Keratinocyte (primary cell): ENCODE data around the gene ELF1. TPM values are rescaled to one million over a fixed set of nuclear protein-coding genes. Genes with fewer than 3 reads are reported as not detected.

Source experiments
- DNase-seq: peaks from one replicate; pipeline ENCODE4 v3.0.0-alpha.2; 2011; ENCODE audit warnings: low read depth, missing footprints, low spot score
- FAIRE-seq: peaks from 2 replicates; lab custom pipeline; 2011; peaks lifted over from hg19 to GRCh38; lab: Jason Lieb, UNC
- H2AFZ ChIP-seq: 2 replicates; pipeline ENCODE4 v1.6.0; 2012; ENCODE audit warnings: low read length, control low read depth, inconsistent platforms; ENCODE audit not compliant: control insufficient read depth
- H3K27ac ChIP-seq: 2 replicates; pipeline ENCODE4 v1.5.1; 2011; ENCODE audit warnings: low read length; ENCODE audit not compliant: control insufficient read depth, insufficient read depth
- H3K27me3 ChIP-seq: 3 replicates; pipeline ENCODE4 v1.6.0; 2011; ENCODE audit warnings: low read length; ENCODE audit not compliant: control insufficient read depth, insufficient read depth; ENCODE audit errors: extremely low read depth
- H3K36me3 ChIP-seq, 2 experiments: 2 replicates in 1 of 2; 3 replicates in 1 of 2; pipeline ENCODE4 v1.5.1; 2011; ENCODE audit warnings: low read length in 2 of 2, mild to moderate bottlenecking in 1 of 2; ENCODE audit not compliant: control insufficient read depth in 2 of 2, insufficient read depth in 2 of 2; ENCODE audit errors: extremely low read depth in 1 of 2
- H3K4me1 ChIP-seq: 3 replicates; pipeline ENCODE4 v1.5.1; 2011; ENCODE audit warnings: low read length; ENCODE audit not compliant: control insufficient read depth, insufficient read depth; ENCODE audit errors: extremely low read depth
- H3K4me2 ChIP-seq: 3 replicates; pipeline ENCODE4 v1.6.0; 2011; ENCODE audit warnings: low read depth, low read length; ENCODE audit not compliant: control insufficient read depth, insufficient read depth; ENCODE audit errors: extremely low read depth
- H3K4me3 ChIP-seq, 3 experiments: fragments of 200-600 bp in 1 of 3; sonication (generic) in 1 of 3; 2 replicates in 2 of 3; 3 replicates in 1 of 3; pipeline ENCODE4 v1.5.1; 2011 to 2016; ENCODE audit warnings: low read length in 3 of 3, mild to moderate bottlenecking in 3 of 3, control low read depth in 2 of 3, inconsistent platforms in 1 of 3, low read depth in 1 of 3, mixed read lengths in 1 of 3, mixed run types in 1 of 3, moderate library complexity in 1 of 3; ENCODE audit not compliant: control insufficient read depth in 2 of 3, insufficient read depth in 2 of 3; ENCODE audit errors: extremely low read depth in 1 of 3
- H3K79me2 ChIP-seq: 2 replicates; pipeline ENCODE4 v1.6.0; 2012; ENCODE audit warnings: low read length; ENCODE audit not compliant: control insufficient read depth, insufficient read depth
- H3K9ac ChIP-seq: 3 replicates; pipeline ENCODE4 v1.6.0; 2011; ENCODE audit warnings: low read length; ENCODE audit not compliant: control insufficient read depth, insufficient read depth; ENCODE audit errors: extremely low read depth
- H3K9me1 ChIP-seq: 3 replicates; pipeline ENCODE4 v1.6.0; 2011; ENCODE audit warnings: low read length; ENCODE audit not compliant: control insufficient read depth, insufficient read depth; ENCODE audit errors: extremely low read depth
- H3K9me3 ChIP-seq: 2 replicates; pipeline ENCODE4 v1.5.1; 2012; ENCODE audit warnings: low read depth, low read length; ENCODE audit not compliant: control insufficient read depth
- H4K20me1 ChIP-seq: 3 replicates; pipeline ENCODE4 v1.6.0; 2011; ENCODE audit warnings: low read length; ENCODE audit not compliant: control insufficient read depth, insufficient read depth; ENCODE audit errors: extremely low read depth
- EZH2 ChIP-seq: IDR thresholded peaks from one replicate; pipeline ENCODE4 v1.6.1; 2012; ENCODE audit warnings: inconsistent platforms, mild to moderate bottlenecking, low read length, moderate library complexity
- dilution Hi-C: fragments of 300-500 bp; cut with MboI; formaldehyde crosslinking; loops from one replicate; pipeline ENCODE4 v1.7.0; 2020; ENCODE audit warnings: low sequenced_read_pairs; ENCODE audit not compliant: extremely low pct_ligation_motif_present
- polyA plus RNA-seq, 5 experiments: library from polyadenylated mRNA; depleted of rRNA in 3 of 5; stranded (reverse) in 3 of 5; stranded (forward) in 1 of 5; unstranded in 1 of 5; fragments of >200 nt; gene quantifications; 1 replicate in 1 of 5; 2 replicates in 3 of 5; 3 replicates in 1 of 5; pipeline versions ENCODE4 v1.2.1 to v1.2.3, GENCODE V29; 2011 to 2012; ENCODE audit warnings: missing spikeins in 2 of 5, low read depth in 1 of 5, low replicate concordance in 1 of 5
- TF ChIP-seq, protein P1 (sequence below), 3 experiments: IDR thresholded peaks in 1 of 3; conservative IDR thresholded peaks in 1 of 3; optimal IDR thresholded peaks in 1 of 3; 2 replicates in 2 of 3; 3 replicates in 1 of 3; pipeline versions ENCODE3 to v1.5.1; 2011; ENCODE audit warnings: low read length in 3 of 3, mild to moderate bottlenecking in 3 of 3, moderate library complexity in 2 of 3, control low read depth in 1 of 3, inconsistent platforms in 1 of 3; ENCODE audit not compliant: insufficient read depth in 2 of 3; ENCODE audit errors: extremely low read depth in 1 of 3

The ELF1 gene
- polyA plus RNA-seq, 1 donor (not counting 4 experiments of a cell fraction or from before 2014, with no cell fraction given): 57.6 TPM

DNA sequence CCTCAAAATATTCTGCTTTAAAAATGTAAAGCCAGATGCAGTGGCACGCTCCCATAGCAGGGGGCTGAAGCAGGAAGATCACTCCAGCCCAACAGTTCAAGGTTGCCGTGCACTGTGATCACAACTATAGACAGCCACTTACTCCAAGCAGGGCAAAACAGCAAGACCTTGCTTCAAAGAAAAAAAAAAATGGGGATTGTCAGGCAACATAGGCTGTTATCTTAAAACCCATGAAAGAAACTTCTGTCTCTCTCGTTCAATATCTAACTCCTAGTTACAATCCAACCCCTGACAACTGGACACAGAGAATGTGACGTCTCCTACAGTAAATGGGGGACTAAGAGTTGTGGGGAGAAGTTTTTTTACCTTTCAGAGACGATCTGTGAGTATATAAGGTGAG lies 17.4 kb downstream of the ELF1 start:
- H3K4me2 ChIP-seq: no peak overlapping the region
- DNase-seq (no peak), FAIRE-seq (no peak)
- no peak overlapping the region for H2AFZ ChIP-seq
- no peak overlapping the region for H3K9ac ChIP-seq
- no peak overlapping the region for H3K27ac ChIP-seq
- no peaks in the 10 kb centered on the region for H3K9me1 ChIP-seq
- TF ChIP-seq, protein P1, sequence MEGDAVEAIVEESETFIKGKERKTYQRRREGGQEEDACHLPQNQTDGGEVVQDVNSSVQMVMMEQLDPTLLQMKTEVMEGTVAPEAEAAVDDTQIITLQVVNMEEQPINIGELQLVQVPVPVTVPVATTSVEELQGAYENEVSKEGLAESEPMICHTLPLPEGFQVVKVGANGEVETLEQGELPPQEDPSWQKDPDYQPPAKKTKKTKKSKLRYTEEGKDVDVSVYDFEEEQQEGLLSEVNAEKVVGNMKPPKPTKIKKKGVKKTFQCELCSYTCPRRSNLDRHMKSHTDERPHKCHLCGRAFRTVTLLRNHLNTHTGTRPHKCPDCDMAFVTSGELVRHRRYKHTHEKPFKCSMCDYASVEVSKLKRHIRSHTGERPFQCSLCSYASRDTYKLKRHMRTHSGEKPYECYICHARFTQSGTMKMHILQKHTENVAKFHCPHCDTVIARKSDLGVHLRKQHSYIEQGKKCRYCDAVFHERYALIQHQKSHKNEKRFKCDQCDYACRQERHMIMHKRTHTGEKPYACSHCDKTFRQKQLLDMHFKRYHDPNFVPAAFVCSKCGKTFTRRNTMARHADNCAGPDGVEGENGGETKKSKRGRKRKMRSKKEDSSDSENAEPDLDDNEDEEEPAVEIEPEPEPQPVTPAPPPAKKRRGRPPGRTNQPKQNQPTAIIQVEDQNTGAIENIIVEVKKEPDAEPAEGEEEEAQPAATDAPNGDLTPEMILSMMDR (optimal IDR thresholded peaks at IDR 0.05 in 1 of 3, IDR thresholded peaks at IDR 0.05 in 1 of 3, conservative IDR thresholded peaks at IDR 0.05 in 1 of 3; ENCODE audit: extremely low read depth in 1 of 3, insufficient read depth in 2 of 3, low read length in 3 of 3): no peak
- no peak for TF ChIP-seq EZH2
- dilution Hi-C loops: no loop called here
- H3K27me3 ChIP-seq: no peaks in the 10 kb centered on the region
- no peaks in the 10 kb centered on the region for H3K9me3 ChIP-seq
- no peak overlapping the region for H3K4me3 ChIP-seq
- H3K4me1 ChIP-seq: peaks cover 5% of the 10 kb centered on the region
- H3K79me2 ChIP-seq: peaks cover 93% of the 10 kb centered on the region
- H4K20me1 ChIP-seq: no peaks in the 10 kb centered on the region
- no peaks in the 10 kb centered on the region for H3K36me3 ChIP-seq

DNA sequence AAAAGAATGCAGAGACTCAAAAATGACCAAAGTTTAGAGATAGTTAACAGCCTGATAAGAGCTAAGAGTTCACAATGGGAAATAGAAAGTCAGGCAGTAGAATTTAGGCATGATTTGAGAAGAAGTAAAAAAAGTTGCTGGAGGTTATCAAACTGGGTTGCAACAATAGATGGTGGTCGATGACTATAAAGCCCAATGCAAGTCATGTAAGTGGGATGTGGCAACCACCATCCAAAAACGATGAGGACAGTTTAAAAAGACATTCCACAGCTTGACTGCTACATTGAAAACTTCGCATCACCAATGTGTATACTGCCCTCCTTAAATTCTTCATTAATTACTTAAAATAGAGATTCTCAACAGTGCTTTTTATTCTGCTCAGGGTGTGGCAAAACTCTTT lies 19.7 kb downstream of the ELF1 start:
- H3K9me1 ChIP-seq: no peaks in the 10 kb centered on the region
- peaks cover 9% of the 10 kb centered on the region for H3K4me1 ChIP-seq
- H3K79me2 ChIP-seq: peaks cover 93% of the 10 kb centered on the region
- H3K27ac ChIP-seq: no peak overlapping the region
- dilution Hi-C loops: no loop called here
- DNase-seq: no peak
- H2AFZ ChIP-seq: no peak overlapping the region
- H3K36me3 ChIP-seq: no peaks in the 10 kb centered on the region
- no peaks in the 10 kb centered on the region for H3K27me3 ChIP-seq
- no peaks in the 10 kb centered on the region for H3K9me3 ChIP-seq
- no peak overlapping the region for H3K9ac ChIP-seq
- H3K4me2 ChIP-seq: no peak overlapping the region
- H3K4me3 ChIP-seq: no peak overlapping the region
- no peak for FAIRE-seq
- no peak for TF ChIP-seq EZH2
- TF ChIP-seq, protein P1 (optimal IDR thresholded peaks at IDR 0.05 in 1 of 3, IDR thresholded peaks at IDR 0.05 in 1 of 3, conservative IDR thresholded peaks at IDR 0.05 in 1 of 3; ENCODE audit: extremely low read depth in 1 of 3, insufficient read depth in 2 of 3, low read length in 3 of 3): no peak
- no peaks in the 10 kb centered on the region for H4K20me1 ChIP-seq
